ENCODE data around the gene SIN3B.
"Not testable (repeated sequence)": the region's sequence is repeated elsewhere in the genome, so short reads cannot be mapped to it uniquely, and the experiment has no call there.

Gene SIN3B

GRCh38 chr19:16829010-16829821 is at the start of gene SIN3B:
TSS of gene SIN3B (plus strand) at chr19:16829398. CDS start at chr19:16829421, 23 bp downstream.
- DNase-seq (ENCODE audit: low read depth) = peak; percentile 84

- no peak for DNase-seq (ENCODE audit: low read depth)
Observed at GRCh38 chr19:16779539-16780163, 49.5 kb upstream of the SIN3B start.

GRCh38 chr19:16782719-16783118 is 46.5 kb upstream of the SIN3B start:
- no peak for DNase-seq (ENCODE audit: low read depth)

- no peak for DNase-seq (ENCODE audit: low read depth)
Observed at GRCh38 chr19:16788479-16788878, 40.7 kb upstream of the SIN3B start.

- no peak for DNase-seq (ENCODE audit: low read depth)
Observed at GRCh38 chr19:16789238-16789637, 40.0 kb upstream of the SIN3B start.

- no peak for DNase-seq (ENCODE audit: low read depth)
Observed at GRCh38 chr19:16790051-16790450, 39.1 kb upstream of the SIN3B start.

- DNase-seq (ENCODE audit: low read depth) = no peak
Observed at GRCh38 chr19:16791942-16792341, 37.3 kb upstream of the SIN3B start.

GRCh38 chr19:16794456-16795441 is 34.4 kb upstream of the SIN3B start:
- no peak for DNase-seq (ENCODE audit: low read depth)

- DNase-seq (ENCODE audit: low read depth) = no peak
Observed at GRCh38 chr19:16795731-16796130, 33.5 kb upstream of the SIN3B start.

- no peak for DNase-seq (ENCODE audit: low read depth)
Observed at GRCh38 chr19:16797876-16798275, 31.3 kb upstream of the SIN3B start.

- DNase-seq (ENCODE audit: low read depth) = not testable (repeated sequence)
Observed at GRCh38 chr19:16798326-16798725, 30.9 kb upstream of the SIN3B start.

- no peak for DNase-seq (ENCODE audit: low read depth)
Observed at GRCh38 chr19:16799740-16800139, 29.5 kb upstream of the SIN3B start.

GRCh38 chr19:16801600-16802013 is 27.6 kb upstream of the SIN3B start:
- DNase-seq (ENCODE audit: low read depth) = no peak

- no peak for DNase-seq (ENCODE audit: low read depth)
Observed at GRCh38 chr19:16804176-16804575, 25.0 kb upstream of the SIN3B start.

- DNase-seq (ENCODE audit: low read depth) = no peak
Observed at GRCh38 chr19:16807549-16808284, 21.5 kb upstream of the SIN3B start.

- no peak for DNase-seq (ENCODE audit: low read depth)
Observed at GRCh38 chr19:16814526-16815100, 14.6 kb upstream of the SIN3B start.

- DNase-seq (ENCODE audit: low read depth) = no peak
Observed at GRCh38 chr19:16820056-16820455, 9.1 kb upstream of the SIN3B start.

GRCh38 chr19:16821081-16821480 is 8.1 kb upstream of the SIN3B start:
- no peak for DNase-seq (ENCODE audit: low read depth)

- DNase-seq (ENCODE audit: low read depth) = no peak
Observed at GRCh38 chr19:16822648-16823047, 6.5 kb upstream of the SIN3B start.

GRCh38 chr19:16824658-16825311 is 4.4 kb upstream of the SIN3B start:
- DNase-seq (ENCODE audit: low read depth) = no peak
